ENCODE data around the gene AUTS2.
A peak's percentile ranks its signal among the peaks of the same experiment; 100 is the strongest.

Gene AUTS2

DNA sequence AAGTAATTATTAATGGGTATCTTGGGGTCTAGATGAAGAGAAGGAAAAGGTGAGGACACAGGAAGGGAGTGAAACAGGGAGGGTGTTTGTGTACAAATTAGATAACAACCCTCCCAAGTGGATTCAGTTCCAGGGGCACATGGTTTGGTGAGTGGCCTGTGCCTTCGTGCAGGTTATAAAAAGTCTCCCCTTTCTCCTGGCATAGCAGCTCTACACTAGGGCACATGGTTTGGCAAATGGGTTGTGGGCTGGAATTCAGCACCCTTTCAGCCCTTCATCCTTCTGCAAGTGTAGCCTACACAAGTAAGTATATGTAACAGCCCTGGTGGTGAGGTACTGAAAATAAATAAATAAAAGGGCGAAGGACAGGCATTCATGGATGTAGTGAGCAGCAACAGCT is 359.4 kb downstream of the AUTS2 start:
- TF ChIP-seq ZNF274 (IDR thresholded peaks at IDR 0.05; ENCODE audit: low read depth, low read length), result no peak
- H3K4me3 ChIP-seq (ENCODE audit: low read length), result no peak overlapping the region

DNA sequence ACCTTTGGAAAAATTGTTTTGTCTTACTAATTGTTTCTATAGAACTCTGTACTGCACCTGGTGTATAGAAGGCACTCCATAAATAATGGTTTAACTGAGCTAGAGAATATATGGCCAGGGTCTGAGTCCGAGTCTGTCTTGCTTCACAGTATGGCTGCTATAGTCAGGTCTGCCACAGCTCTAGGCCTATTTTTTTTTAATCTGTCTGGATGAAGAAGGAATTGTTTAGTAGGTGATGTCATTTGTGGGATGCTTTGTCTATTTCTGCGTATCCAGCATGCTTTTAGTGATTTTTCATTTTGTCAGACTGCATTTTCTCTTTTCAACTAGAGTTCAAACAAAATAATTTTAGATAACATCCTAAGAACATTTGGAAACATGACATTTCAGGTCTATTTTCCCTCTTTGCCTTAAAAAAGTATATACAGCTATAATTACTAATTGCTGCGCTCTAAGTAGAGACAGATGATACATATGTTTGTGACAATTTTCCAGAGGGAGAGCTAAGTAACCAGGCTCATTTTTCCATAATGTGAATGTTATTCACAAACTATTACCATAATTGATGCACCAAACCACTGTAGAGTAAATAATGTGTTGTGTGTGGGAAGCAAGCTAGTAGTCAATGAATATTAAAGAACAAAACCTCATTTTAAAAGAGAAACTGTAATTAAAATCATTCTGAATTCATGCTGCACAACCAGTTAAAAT is 361.7 kb downstream of the AUTS2 start:
- H3K4me3 ChIP-seq (ENCODE audit: low read length), result no peak overlapping the region
- no peak for TF ChIP-seq ZNF274 (IDR thresholded peaks at IDR 0.05; ENCODE audit: low read depth, low read length)

DNA sequence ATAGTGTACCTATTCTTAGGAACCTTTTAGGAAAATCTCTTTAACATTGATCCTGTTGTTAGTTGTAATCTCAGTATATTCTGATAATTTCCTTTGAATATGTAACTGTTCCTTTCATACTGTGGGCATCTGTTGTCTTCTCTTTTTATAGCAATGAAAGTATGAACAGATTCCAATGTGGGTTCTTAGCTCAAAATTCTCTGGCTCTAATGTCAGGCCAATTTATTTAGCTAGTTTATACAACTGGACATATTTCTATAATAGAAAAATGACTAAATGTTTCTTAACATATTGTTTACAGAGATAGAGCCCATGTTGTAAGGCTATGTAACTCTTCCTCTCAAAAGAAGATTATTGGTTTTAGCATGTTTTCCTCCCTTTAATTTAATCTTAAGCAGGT is 363.2 kb downstream of the AUTS2 start:
- H3K4me3 ChIP-seq (ENCODE audit: low read length), result no peak overlapping the region
- no peak for TF ChIP-seq ZNF274 (IDR thresholded peaks at IDR 0.05; ENCODE audit: low read depth, low read length)

DNA sequence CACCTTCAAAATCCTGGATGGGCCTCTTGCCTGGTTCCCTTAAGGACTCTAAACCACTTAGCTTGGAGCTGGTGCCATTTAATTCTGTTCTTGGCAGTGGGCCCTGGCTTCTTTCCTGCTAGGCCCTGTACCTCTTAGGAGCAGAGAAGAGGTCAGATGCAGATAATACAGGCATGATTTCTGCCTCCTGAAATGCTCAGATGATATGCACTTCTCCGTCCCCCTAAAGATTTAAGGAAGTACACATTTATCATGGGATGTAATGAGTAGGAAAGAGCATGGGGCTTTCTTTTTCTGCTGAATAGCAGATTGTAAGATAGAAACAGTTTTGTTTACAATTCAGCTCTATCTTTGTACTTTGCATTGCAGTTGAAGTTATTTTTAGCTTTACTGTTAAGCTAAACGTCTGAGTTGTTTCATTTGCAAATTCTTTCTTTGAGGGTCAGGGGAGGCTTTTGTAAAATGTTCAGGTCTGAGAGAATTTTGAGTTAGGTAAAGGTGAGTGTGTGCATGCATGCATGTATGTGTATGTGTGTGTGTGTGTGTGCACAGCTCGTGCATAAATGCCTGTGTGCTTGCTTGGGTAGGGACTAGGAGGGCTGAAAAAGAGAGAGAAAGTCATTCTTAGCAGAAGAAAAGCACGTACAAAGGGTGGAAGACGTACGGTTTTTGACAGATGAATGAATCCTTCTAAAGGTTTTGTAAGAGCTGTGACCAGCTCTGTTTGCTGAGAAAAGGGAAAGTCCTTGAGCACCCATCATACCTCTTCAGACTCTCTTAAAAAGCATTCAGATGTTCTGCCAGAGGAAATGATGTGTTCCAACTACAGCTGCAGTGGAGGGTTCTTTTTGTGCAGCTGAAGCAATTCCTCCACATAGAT is 364.2 kb downstream of the AUTS2 start:
- no peak for TF ChIP-seq ZNF274 (IDR thresholded peaks at IDR 0.05; ENCODE audit: low read depth, low read length)
- no peak overlapping the region; the same call in 1 of the 2 replicates for H3K4me3 ChIP-seq (ENCODE audit: low read length)

DNA sequence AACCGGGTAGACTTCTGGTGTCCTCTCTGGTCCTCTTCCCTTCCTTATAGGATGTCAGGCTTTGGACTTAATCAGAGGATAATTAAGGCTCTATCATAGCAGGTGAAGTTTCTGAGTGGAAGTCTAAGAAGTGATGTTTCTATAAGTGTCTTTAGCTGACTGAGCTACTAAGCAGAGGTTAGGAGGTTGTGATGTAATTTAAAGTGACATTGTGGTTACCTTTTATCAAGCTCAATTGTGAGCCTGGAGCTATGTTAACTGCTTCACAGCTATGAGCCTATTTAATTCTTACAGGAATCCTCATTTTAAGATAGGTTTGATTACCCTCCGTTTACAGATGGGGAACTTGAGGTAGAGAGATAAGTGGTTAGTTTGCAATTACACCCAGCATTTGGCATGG is 365.1 kb downstream of the AUTS2 start:
- no peak overlapping the region; the same call in 1 of the 2 replicates for H3K4me3 ChIP-seq (ENCODE audit: low read length)
- TF ChIP-seq ZNF274 (IDR thresholded peaks at IDR 0.05; ENCODE audit: low read depth, low read length), result no peak

DNA sequence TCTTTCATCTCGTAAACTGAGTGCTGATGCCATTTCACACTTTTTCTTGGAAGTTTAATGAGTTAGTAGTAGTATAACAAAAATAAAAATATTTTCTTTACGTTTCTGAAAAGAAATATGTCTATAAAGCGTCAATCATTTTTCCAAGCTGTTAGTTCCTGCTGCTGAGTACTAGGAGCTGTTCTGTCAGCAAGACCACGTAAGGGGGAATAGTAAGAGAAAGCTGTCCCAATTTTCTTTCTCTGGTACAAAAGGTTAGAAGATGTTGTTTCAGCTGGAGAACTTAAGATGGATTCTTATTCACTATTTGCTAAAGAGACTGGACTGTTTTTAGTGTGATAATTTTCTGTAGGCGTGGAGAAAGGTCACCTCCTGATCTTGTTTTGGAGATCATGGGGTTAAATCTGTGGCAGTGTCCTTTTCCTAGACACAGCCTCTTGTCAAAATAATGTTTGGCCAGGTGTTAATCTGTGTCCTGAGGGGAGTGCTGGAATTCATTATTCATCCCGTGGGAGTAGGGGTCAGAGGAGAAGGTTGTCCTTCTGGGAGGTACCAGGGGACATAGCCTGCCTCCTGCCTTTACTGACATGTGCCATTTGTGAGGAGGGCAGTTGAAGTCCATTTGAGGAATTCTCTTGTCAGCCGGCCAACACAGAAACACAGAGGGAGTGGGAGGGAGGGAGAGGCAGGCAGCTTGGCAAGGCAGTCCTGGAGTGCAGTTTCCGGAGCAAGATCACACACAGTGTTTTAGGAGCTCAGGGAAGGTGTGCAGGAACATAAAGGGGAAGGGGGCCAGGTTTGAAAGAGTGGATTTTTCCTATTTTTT is 368.7 kb downstream of the AUTS2 start:
- no peak overlapping the region for H3K4me3 ChIP-seq (ENCODE audit: low read length)
- no peak for TF ChIP-seq ZNF274 (IDR thresholded peaks at IDR 0.05; ENCODE audit: low read depth, low read length)

DNA sequence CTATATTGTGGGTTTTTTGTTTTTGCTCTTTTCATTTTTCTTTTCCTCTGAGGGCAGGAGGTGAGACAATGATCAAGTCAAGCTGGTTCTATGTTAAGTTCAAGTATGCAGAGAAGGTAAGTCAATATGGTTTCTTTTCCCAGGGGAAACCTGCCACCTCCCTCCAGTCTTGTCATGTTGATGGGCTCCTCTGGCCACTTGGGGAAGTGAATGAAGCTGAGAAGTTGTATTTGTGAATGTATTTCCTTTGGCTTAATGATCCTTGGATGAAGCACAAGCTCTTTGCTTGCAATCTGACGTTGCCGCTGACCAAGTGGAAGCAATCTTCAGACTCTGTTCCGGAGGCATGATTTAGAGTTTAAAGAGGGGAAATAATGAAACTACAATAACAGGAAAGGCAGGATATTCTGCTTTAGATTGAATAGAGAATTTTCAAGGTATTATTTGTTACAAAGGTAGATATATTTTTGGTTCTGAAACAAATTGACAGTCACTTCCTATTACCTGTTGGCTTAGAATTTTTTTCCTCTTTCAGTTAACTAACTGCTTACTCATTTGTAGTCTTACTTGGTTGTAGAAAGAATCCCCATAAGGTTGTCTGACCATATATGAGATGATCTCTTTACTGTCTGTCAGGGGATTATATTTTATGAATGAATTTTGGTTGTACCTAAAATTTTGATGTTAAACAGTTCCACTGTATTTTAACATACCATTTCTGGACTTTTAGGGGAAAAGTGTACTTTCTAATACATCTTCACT is 369.6 kb downstream of the AUTS2 start:
- H3K4me3 ChIP-seq (ENCODE audit: low read length), result peak overlapping the region; percentile 16; the same call in 1 of the 2 replicates
- no peak for TF ChIP-seq ZNF274 (IDR thresholded peaks at IDR 0.05; ENCODE audit: low read depth, low read length)

DNA sequence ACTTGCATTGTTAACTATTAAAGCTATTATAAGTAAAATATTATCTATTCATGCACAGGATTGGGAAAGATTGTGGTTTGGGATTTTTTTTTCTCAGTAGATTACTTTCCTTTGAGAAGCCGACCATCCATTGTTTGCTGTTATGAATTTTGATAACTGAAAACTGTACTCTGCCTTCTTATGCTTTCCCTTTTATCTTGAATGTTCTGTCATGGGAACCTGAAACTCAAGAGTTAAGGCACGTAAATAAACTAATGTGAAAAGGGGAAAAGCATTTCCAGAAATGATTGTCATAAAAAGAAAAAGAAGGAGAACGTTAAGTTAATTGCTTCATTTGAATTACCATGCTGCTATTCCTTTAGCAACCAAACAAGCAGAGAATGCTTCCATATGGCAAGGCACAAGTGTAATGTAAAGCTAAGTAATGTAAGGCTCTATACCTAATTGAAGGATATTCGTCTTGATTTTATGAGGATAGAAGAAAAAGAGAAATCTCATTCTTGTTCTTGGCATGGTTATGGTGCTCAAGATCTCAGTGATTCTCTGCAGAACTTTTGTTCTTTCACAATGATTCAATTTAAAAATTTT is 370.8 kb downstream of the AUTS2 start:
- no peak for TF ChIP-seq ZNF274 (IDR thresholded peaks at IDR 0.05; ENCODE audit: low read depth, low read length)

DNA sequence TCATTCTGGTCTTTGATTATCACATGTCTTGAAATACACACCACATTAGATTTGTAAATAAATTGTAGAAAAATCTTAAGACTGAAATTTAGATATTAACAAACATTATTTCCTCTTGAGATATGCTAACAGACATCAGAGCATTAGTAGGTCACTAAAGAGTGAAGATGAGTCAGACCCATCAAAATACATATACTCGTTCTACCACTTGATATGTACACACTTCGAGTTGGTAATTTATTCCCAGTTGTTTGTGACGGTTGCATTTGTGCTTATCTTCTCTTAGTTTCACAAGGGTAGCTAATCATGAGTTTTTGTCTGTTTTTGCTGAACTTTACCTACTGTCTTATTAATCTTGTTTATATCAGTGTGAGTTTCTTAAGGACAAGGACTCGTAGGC is 383.4 kb downstream of the AUTS2 start:
- no peak for TF ChIP-seq ZNF274 (IDR thresholded peaks at IDR 0.05; ENCODE audit: low read depth, low read length)
- no peak overlapping the region for H3K4me3 ChIP-seq (ENCODE audit: low read length)

More for the DNA sequence above, 370.8 kb downstream of the AUTS2 start:
- no peak overlapping the region for H3K4me3 ChIP-seq (ENCODE audit: low read length)

DNA sequence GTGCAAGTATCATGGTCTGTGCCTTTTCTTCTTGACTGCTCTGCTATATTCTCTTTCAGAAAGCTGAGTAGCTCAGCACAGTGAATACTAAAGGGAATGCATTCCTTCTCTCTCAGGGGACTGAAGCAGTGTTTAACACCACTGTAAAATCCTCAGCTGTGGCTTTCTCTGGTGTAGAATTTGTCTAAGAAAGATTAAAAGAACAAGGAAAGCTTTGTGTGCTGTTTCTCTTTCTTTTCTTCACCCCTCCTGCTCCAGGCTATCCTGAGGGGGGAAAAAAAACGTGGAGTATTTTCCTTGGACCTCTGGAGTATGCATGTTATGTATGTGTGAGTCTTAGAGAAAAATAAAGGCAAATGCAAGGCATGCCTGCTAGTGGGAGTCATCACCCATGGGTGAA is 383.9 kb downstream of the AUTS2 start:
- TF ChIP-seq ZNF274 (IDR thresholded peaks at IDR 0.05; ENCODE audit: low read depth, low read length), result no peak
- H3K4me3 ChIP-seq (ENCODE audit: low read length), result no peak overlapping the region

DNA sequence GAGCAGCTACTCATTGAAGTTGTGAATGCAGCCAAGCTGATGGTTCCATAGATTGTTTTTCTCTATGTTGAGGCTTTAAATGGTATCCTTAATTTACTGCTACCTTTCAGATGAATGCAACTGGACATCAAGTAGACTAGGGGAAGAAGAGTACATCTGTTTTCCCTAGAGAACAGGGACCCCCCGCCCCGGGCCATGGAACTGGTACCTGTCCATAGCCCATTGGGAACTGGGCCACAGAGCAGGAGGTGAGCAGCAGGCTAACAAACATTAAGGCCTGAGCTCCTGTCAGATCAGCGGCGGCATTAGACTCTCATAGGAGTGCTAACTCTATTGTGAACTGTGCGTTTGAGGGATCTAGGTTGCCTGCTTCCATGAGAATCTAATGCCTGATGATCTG is 391.3 kb downstream of the AUTS2 start:
- no peak overlapping the region for H3K4me3 ChIP-seq (ENCODE audit: low read length)
- no peak for TF ChIP-seq ZNF274 (IDR thresholded peaks at IDR 0.05; ENCODE audit: low read depth, low read length)

DNA sequence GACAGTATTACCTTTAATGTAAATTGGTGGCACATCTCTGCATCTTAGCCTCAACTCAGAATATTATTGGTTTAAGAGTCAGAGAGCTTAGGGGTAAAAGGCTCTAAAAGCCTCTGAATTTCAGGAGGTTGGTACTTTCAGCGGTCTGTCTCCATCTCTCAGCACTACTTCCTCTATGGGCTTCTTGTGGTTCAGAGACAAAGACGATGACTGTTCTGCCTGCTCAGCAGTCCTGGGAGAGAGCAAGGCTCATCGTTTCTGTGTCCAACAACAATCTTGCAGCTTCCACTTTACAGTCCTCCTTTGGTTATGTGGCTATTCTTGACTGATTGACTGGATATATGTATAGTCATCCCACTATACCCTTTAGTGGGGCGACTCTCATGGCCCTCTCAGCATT is 394.7 kb downstream of the AUTS2 start:
- H3K4me3 ChIP-seq (ENCODE audit: low read length), result no peak overlapping the region
- no peak for TF ChIP-seq ZNF274 (IDR thresholded peaks at IDR 0.05; ENCODE audit: low read depth, low read length)

DNA sequence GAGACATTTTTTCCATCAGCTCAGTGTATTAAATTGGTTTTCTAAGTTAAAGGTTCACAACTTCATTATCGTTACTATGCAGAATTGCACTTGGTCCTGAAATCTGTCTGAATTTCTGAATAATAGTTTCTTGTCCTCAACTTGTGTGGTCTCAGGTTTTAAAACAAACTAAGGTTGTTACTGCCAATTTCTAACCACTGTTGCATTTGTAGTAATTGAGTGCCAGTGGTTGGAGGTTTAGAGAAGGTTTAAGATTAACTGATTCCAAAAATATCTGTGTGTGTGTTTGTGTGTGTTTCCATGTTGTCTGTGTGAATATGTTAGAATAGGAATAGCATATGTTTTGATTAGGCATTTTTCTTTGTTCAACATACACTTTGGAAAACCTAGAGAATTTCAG is 395.9 kb downstream of the AUTS2 start:
- TF ChIP-seq ZNF274 (IDR thresholded peaks at IDR 0.05; ENCODE audit: low read depth, low read length), result no peak
- H3K4me3 ChIP-seq (ENCODE audit: low read length), result no peak overlapping the region

Measured in GM08714 (cell line).